K562 (cell line): ENCODE data around the gene TP73. TPM values are rescaled to one million over a fixed set of nuclear protein-coding genes. Genes with fewer than 3 reads are reported as not detected.
A peak's percentile ranks its signal among the peaks of the same experiment; 100 is the strongest.

Experiments used
- ARID4B ChIP-seq: sonication (generic); formaldehyde crosslinking; IDR thresholded peaks from 2 replicates; pipeline ENCODE4 v1.8.0; 2022; ENCODE audit warnings: mild to moderate bottlenecking, missing genetic modification reagents
- CBX1 ChIP-seq: sonication (generic); IDR thresholded peaks from 2 replicates; pipeline ENCODE4 v1.6.1; 2016; ENCODE audit warnings: antibody characterized with exemption, low read depth, mild to moderate bottlenecking
- CHAMP1 ChIP-seq: fragments of 450-650 bp; IDR thresholded peaks from 2 replicates; pipeline ENCODE4 v1.6.1; 2016; ENCODE audit warnings: mild to moderate bottlenecking
- CREB1 ChIP-seq, 2 experiments: sonication (generic) in 1 of 2; formaldehyde crosslinking in 1 of 2; IDR thresholded peaks; 2 replicates each; pipeline versions ENCODE4 v1.6.1 to v1.8.0; 2012 to 2022; ENCODE audit warnings: inconsistent platforms in 1 of 2, mild to moderate bottlenecking in 1 of 2, missing genetic modification reagents in 1 of 2, moderate library complexity in 1 of 2
- EWSR1 ChIP-seq: fragments of 450-650 bp; IDR thresholded peaks from 2 replicates; pipeline ENCODE4 v1.6.1; 2018; ENCODE audit warnings: borderline replicate concordance, mild to moderate bottlenecking, low read depth, moderate library complexity; ENCODE audit not compliant: partially characterized antibody
- GTF3C2 ChIP-seq: IDR thresholded peaks from 3 replicates; pipeline ENCODE4 v1.6.1; 2011; ENCODE audit warnings: borderline replicate concordance, mild to moderate bottlenecking, moderate library complexity; ENCODE audit not compliant: insufficient read length; ENCODE audit errors: extremely low read depth
- HMG20A ChIP-seq: fragments of 450-650 bp; formaldehyde crosslinking; conservative IDR thresholded peaks from 2 replicates; pipeline ENCODE4 v1.4.0; 2020; ENCODE audit warnings: mild to moderate bottlenecking, mixed read lengths
- KLF13 ChIP-seq: fragments of 450-650 bp; IDR thresholded peaks from 2 replicates; pipeline ENCODE4 v1.6.1; 2016; ENCODE audit warnings: missing genetic modification characterization, low read depth, mild to moderate bottlenecking, missing compliant biosample characterization, moderate library complexity, borderline replicate concordance
- MAFK ChIP-seq: IDR thresholded peaks from 2 replicates; pipeline ENCODE4 v1.6.1; 2011; ENCODE audit warnings: low read length, improper control_type of control experiment
- MTA3 ChIP-seq: fragments of 450-650 bp; formaldehyde crosslinking; IDR thresholded peaks from 2 replicates; pipeline ENCODE4 v1.6.1; 2017; ENCODE audit warnings: mild to moderate bottlenecking, borderline replicate concordance
- PRDM10 ChIP-seq: fragments of 450-650 bp; IDR thresholded peaks from 2 replicates; pipeline ENCODE4 v1.6.1; 2018; ENCODE audit not compliant: partially characterized antibody
- PTTG1 ChIP-seq: fragments of 450-650 bp; IDR thresholded peaks from 2 replicates; pipeline ENCODE4 v1.6.1; 2016; ENCODE audit warnings: low read depth, mild to moderate bottlenecking, missing genetic modification characterization, missing compliant biosample characterization
- SMAD3 ChIP-seq: fragments of 450-650 bp; formaldehyde crosslinking; conservative IDR thresholded peaks from 2 replicates; pipeline ENCODE4 v1.4.0; 2020; ENCODE audit warnings: mild to moderate bottlenecking
- polyA plus RNA-seq, 8 experiments: library from polyadenylated mRNA; depleted of rRNA in 4 of 8; stranded (reverse) in 5 of 8; unstranded in 3 of 8; fragments of >200 nt; fragmentation: Nextera tagmentation in 2 of 8; fragmentation: Illumina TruSeq in 1 of 8; extraction: Ambion mirVana in 2 of 8; extraction: Trizol in 1 of 8; gene quantifications; 2 replicates each; pipeline versions ENCODE4 v1.2.1 to v1.2.3, GENCODE V29; 2011 to 2014; ENCODE audit warnings: inconsistent platforms in 1 of 8, missing spikeins in 1 of 8
- total RNA-seq, 7 experiments: library from RNA; depleted of rRNA in 6 of 7; stranded (reverse); fragments of >200 nt in 6 of 7; fragmentation: Illumina TruSeq in 2 of 7; extraction: Trizol in 2 of 7; gene quantifications; 2 replicates each; pipeline versions ENCODE4 v1.2.1 to v1.2.3, GENCODE V29; 2011 to 2021; ENCODE audit warnings: low replicate concordance in 1 of 7

The TP73 gene
- total and polyA plus RNA-seq, 9 of the 15 experiments (the other 6 are each of a cell fraction or from before 2014, with no cell fraction given): 0.07 to 1.6 (median 0.40) TPM; not detected in 2

GRCh38 chr1:3774946-3775489, 122.7 kb downstream of the TP73 start (continued):
- no peak; the same call in 1 of the 2 replicates for TF ChIP-seq ARID4B (CRISPR knock-in tag)
- no peak for TF ChIP-seq MAFK
- no peak for TF ChIP-seq CHAMP1
- no peak for TF ChIP-seq PRDM10
- no peak for TF ChIP-seq EWSR1
- TF ChIP-seq SMAD3 (CRISPR knock-in tag): 0 out of 2 replicates have a peak, but pooled peaks have one; percentile 30
- no peak; the same call in 1 of the 2 replicates for TF ChIP-seq MTA3
- TF ChIP-seq CREB1 (IDR thresholded peaks at IDR 0.05): 0 out of 2 replicates have a peak, but pooled peaks have one; percentile 28
- no peak for TF ChIP-seq CREB1 (CRISPR knock-in tag; IDR thresholded peaks at IDR 0.05)
- TF ChIP-seq PTTG1: no peak
- TF ChIP-seq GTF3C2: no peak
- TF ChIP-seq CBX1: no peak; the same call in 1 of the 2 replicates
- TF ChIP-seq KLF13 (tag): no peak
- no peak for TF ChIP-seq HMG20A
